SU-DHL-6 (cell line): ENCODE data around the gene RAD51B.

ENCODE experiments used
- H2AFZ ChIP-seq: fragments of 200-600 bp; sonication (generic); 2 replicates; pipeline ENCODE4 v1.6.1; 2014; ENCODE audit warnings: low read depth, mild to moderate bottlenecking, moderate library complexity, mixed read lengths, antibody characterized with exemption, low read length; ENCODE audit not compliant: severe bottlenecking
- H3F3A ChIP-seq: fragments of 200-600 bp; shearing (Covaris generic); 2 replicates; pipeline ENCODE4 v1.6.0; 2016; ENCODE audit warnings: antibody characterized with exemption, mild to moderate bottlenecking; ENCODE audit not compliant: insufficient read depth
- H3K27ac ChIP-seq: fragments of 200-600 bp; sonication (generic); 2 replicates; pipeline ENCODE4 v1.5.1; 2016; ENCODE audit warnings: low read depth, mild to moderate bottlenecking, low read length, moderate library complexity, mixed read lengths
- H3K27me3 ChIP-seq: fragments of 200-600 bp; sonication (generic), shearing (Covaris generic); 2 replicates; pipeline ENCODE4 v1.6.0; 2014; ENCODE audit warnings: mild to moderate bottlenecking, low read length
- H3K36me3 ChIP-seq: fragments of 200-600 bp; sonication (generic); 2 replicates; pipeline ENCODE4 v1.6.1; 2014; ENCODE audit warnings: mild to moderate bottlenecking, low read length, mixed read lengths
- H3K4me2 ChIP-seq: fragments of 300-600, 200-600 bp; shearing (Covaris generic), sonication (generic); 2 replicates; pipeline ENCODE4 v1.6.0; 2014; ENCODE audit warnings: low read length, low read depth, mild to moderate bottlenecking; ENCODE audit not compliant: poor library complexity, severe bottlenecking
- H3K4me3 ChIP-seq: fragments of 200-600 bp; sonication (generic); 2 replicates; pipeline ENCODE4 v1.5.1; 2014; ENCODE audit warnings: antibody characterized with exemption, low read length, mild to moderate bottlenecking, mixed read lengths; ENCODE audit not compliant: insufficient read depth, poor library complexity, severe bottlenecking
- H3K79me2 ChIP-seq: fragments of 200-600 bp; sonication (generic); 2 replicates; pipeline ENCODE4 v1.6.1; 2014; ENCODE audit warnings: mild to moderate bottlenecking, low read length, moderate library complexity; ENCODE audit not compliant: insufficient read depth
- H3K9ac ChIP-seq: fragments of 200-600 bp; sonication (generic); 2 replicates; pipeline ENCODE4 v1.7.0; 2014; ENCODE audit warnings: mild to moderate bottlenecking, low read length
- H3K9me2 ChIP-seq: fragments of 200-600 bp; sonication (generic); replicated peaks from 2 replicates; pipeline ENCODE4 v1.6.1; 2014; ENCODE audit warnings: low read length; ENCODE audit not compliant: insufficient read depth
- H3K9me3 ChIP-seq: fragments of 200-600 bp; sonication (generic); 2 replicates; pipeline ENCODE4 v1.6.1; 2014; ENCODE audit warnings: low read length, mixed read lengths; ENCODE audit not compliant: insufficient read depth
- H4K20me1 ChIP-seq: fragments of 200-600 bp; sonication (generic); 2 replicates; pipeline ENCODE4 v1.6.1; 2014; ENCODE audit warnings: low read depth, mild to moderate bottlenecking, antibody characterized with exemption, low read length, moderate library complexity, mixed read lengths
- EZH2phosphoT487 ChIP-seq: fragments of 200-600 bp; sonication (generic), shearing (Covaris generic); conservative IDR thresholded peaks from 2 replicates; pipeline ENCODE4 v1.6.1; 2018; ENCODE audit warnings: mild to moderate bottlenecking, antibody characterized with exemption, low read length, moderate library complexity, mixed read lengths
- TF ChIP-seq, protein P1 (sequence below): fragments of 200-600 bp; sonication (generic); IDR thresholded peaks from one replicate; pipeline ENCODE4 v1.5.1; 2017; ENCODE audit warnings: antibody characterized with exemption, mild to moderate bottlenecking, low read length, moderate library complexity; ENCODE audit not compliant: insufficient read depth, poor library complexity, severe bottlenecking

The RAD51B gene

GRCh38 chr14:68767248-68767645 lies 947.7 kb downstream of the RAD51B start:
- no peaks in the 10 kb centered on the region for H3K36me3 ChIP-seq
- TF ChIP-seq, protein P1, sequence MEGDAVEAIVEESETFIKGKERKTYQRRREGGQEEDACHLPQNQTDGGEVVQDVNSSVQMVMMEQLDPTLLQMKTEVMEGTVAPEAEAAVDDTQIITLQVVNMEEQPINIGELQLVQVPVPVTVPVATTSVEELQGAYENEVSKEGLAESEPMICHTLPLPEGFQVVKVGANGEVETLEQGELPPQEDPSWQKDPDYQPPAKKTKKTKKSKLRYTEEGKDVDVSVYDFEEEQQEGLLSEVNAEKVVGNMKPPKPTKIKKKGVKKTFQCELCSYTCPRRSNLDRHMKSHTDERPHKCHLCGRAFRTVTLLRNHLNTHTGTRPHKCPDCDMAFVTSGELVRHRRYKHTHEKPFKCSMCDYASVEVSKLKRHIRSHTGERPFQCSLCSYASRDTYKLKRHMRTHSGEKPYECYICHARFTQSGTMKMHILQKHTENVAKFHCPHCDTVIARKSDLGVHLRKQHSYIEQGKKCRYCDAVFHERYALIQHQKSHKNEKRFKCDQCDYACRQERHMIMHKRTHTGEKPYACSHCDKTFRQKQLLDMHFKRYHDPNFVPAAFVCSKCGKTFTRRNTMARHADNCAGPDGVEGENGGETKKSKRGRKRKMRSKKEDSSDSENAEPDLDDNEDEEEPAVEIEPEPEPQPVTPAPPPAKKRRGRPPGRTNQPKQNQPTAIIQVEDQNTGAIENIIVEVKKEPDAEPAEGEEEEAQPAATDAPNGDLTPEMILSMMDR, result no peak
- TF ChIP-seq EZH2phosphoT487, result no peak
- no peak overlapping the region for H3K27ac ChIP-seq
- no peaks in the 10 kb centered on the region for H3K79me2 ChIP-seq
- no peak overlapping the region for H3K4me2 ChIP-seq
- H3K4me3 ChIP-seq, result no peak overlapping the region
- no peaks in the 10 kb centered on the region for H3K27me3 ChIP-seq
- no peak overlapping the region for H2AFZ ChIP-seq
- no peaks in the 10 kb centered on the region for H3F3A ChIP-seq
- no peaks in the 10 kb centered on the region for H3K9me2 ChIP-seq
- H3K9me3 ChIP-seq, result no peaks in the 10 kb centered on the region
- H3K9ac ChIP-seq, result no peak overlapping the region
- no peaks in the 10 kb centered on the region for H4K20me1 ChIP-seq

- Histone ChIP-seq H3K4me3 (no peak overlapping the region), H2AFZ (no peak overlapping the region), H3K27me3 (no peaks in the 10 kb centered on the region), H3K9ac (no peak overlapping the region), H3K36me3 (no peaks in the 10 kb centered on the region), H3K79me2 (no peaks in the 10 kb centered on the region), H4K20me1 (no peaks in the 10 kb centered on the region), H3F3A (no peaks in the 10 kb centered on the region), H3K4me2 (no peak overlapping the region), H3K27ac (no peak overlapping the region), H3K9me3 (no peaks in the 10 kb centered on the region), H3K9me2 (no peaks in the 10 kb centered on the region)
- TF ChIP-seq, protein P1, result no peak
- TF ChIP-seq EZH2phosphoT487, result no peak
Measured at GRCh38 chr14:68768316-68768715, 948.7 kb downstream of the RAD51B start.

- Histone ChIP-seq H4K20me1 (no peaks in the 10 kb centered on the region), H2AFZ (no peak overlapping the region), H3K27ac (no peak overlapping the region), H3F3A (no peaks in the 10 kb centered on the region), H3K4me3 (no peak overlapping the region), H3K27me3 (no peaks in the 10 kb centered on the region), H3K4me2 (no peak overlapping the region), H3K9ac (no peak overlapping the region), H3K36me3 (no peaks in the 10 kb centered on the region), H3K79me2 (no peaks in the 10 kb centered on the region), H3K9me2 (no peaks in the 10 kb centered on the region), H3K9me3 (no peaks in the 10 kb centered on the region)
- no peak for TF ChIP-seq EZH2phosphoT487
- TF ChIP-seq, protein P1, result no peak
Measured at GRCh38 chr14:68770051-68770450, 950.5 kb downstream of the RAD51B start.
